ENCODE data around the gene MMP21. TPM values are rescaled to one million over a fixed set of nuclear protein-coding genes. Genes with fewer than 3 reads are reported as not detected.

The MMP21 gene
- total RNA-seq, 1 donor from 2014 or later, result not detected

GRCh38 chr10:125756853-125757487, 18.7 kb downstream of the MMP21 start:
- Mint-ChIP-seq H3K4me3 (ENCODE audit: unreplicated experiment) (peak overlapping the region; percentile 43), H3K27ac (ENCODE audit: unreplicated experiment) (peak overlapping the region; percentile 33), H3K4me1 (ENCODE audit: unreplicated experiment) (peaks cover 37% of the 10 kb centered on the region), H3K27me3 (ENCODE audit: unreplicated experiment) (no peaks in the 10 kb centered on the region), H3K9me3 (ENCODE audit: unreplicated experiment) (no peaks in the 10 kb centered on the region), H3K36me3 (ENCODE audit: low read depth, unreplicated experiment) (peaks cover 25% of the 10 kb centered on the region)
- DNase-seq (ENCODE audit: low spot score), result no peak
- TF ChIP-seq, protein P1, sequence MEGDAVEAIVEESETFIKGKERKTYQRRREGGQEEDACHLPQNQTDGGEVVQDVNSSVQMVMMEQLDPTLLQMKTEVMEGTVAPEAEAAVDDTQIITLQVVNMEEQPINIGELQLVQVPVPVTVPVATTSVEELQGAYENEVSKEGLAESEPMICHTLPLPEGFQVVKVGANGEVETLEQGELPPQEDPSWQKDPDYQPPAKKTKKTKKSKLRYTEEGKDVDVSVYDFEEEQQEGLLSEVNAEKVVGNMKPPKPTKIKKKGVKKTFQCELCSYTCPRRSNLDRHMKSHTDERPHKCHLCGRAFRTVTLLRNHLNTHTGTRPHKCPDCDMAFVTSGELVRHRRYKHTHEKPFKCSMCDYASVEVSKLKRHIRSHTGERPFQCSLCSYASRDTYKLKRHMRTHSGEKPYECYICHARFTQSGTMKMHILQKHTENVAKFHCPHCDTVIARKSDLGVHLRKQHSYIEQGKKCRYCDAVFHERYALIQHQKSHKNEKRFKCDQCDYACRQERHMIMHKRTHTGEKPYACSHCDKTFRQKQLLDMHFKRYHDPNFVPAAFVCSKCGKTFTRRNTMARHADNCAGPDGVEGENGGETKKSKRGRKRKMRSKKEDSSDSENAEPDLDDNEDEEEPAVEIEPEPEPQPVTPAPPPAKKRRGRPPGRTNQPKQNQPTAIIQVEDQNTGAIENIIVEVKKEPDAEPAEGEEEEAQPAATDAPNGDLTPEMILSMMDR (IDR thresholded peaks at IDR 0.05; ENCODE audit: unreplicated experiment), result no peak

DNA sequence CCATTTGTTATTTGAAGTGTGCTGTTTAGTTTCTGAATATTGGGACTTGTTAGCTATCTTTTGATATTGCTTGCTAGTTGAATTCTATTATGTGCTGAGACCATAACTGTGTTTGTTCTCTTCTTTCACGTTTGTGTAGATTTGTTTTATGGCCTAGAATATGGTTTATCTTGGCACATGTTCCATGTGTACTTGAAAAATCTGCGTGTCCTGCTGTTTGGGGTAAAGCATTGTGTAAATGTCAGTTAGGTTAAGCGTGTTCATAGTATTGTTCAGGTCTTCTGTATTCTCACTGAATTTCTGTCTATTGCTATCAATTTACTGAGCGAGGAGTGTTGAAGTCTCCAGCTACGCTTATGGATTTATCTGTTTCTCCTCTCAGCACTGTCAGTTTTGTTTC, 19.4 kb downstream of the MMP21 start:
- no peak for DNase-seq (ENCODE audit: low spot score)
- TF ChIP-seq, protein P1 (IDR thresholded peaks at IDR 0.05; ENCODE audit: unreplicated experiment), result no peak
- no peak overlapping the region for H3K4me3 Mint-ChIP-seq (ENCODE audit: unreplicated experiment)
- peaks cover 28% of the 10 kb centered on the region for H3K36me3 Mint-ChIP-seq (ENCODE audit: low read depth, unreplicated experiment)
- H3K27me3 Mint-ChIP-seq (ENCODE audit: unreplicated experiment), result no peaks in the 10 kb centered on the region
- H3K4me1 Mint-ChIP-seq (ENCODE audit: unreplicated experiment), result peaks cover 42% of the 10 kb centered on the region
- peak overlapping the region; percentile 64 for H3K27ac Mint-ChIP-seq (ENCODE audit: unreplicated experiment)
- no peaks in the 10 kb centered on the region for H3K9me3 Mint-ChIP-seq (ENCODE audit: unreplicated experiment)

GRCh38 chr10:125747417-125747816, 28.2 kb downstream of the MMP21 start:
- Mint-ChIP-seq H3K27me3 (ENCODE audit: unreplicated experiment) (no peaks in the 10 kb centered on the region), H3K36me3 (ENCODE audit: low read depth, unreplicated experiment) (peaks cover 45% of the 10 kb centered on the region), H3K4me3 (ENCODE audit: unreplicated experiment) (no peak overlapping the region), H3K9me3 (ENCODE audit: unreplicated experiment) (no peaks in the 10 kb centered on the region), H3K27ac (ENCODE audit: unreplicated experiment) (no peak overlapping the region), H3K4me1 (ENCODE audit: unreplicated experiment) (peaks cover 13% of the 10 kb centered on the region)
- DNase-seq (ENCODE audit: low spot score), result no peak
- TF ChIP-seq, protein P1 (IDR thresholded peaks at IDR 0.05; ENCODE audit: unreplicated experiment), result no peak

GRCh38 chr10:125744909-125745308, 30.7 kb downstream of the MMP21 start:
- no peak for DNase-seq (ENCODE audit: low spot score)
- TF ChIP-seq, protein P1 (IDR thresholded peaks at IDR 0.05; ENCODE audit: unreplicated experiment), result no peak
- peaks cover 51% of the 10 kb centered on the region for H3K36me3 Mint-ChIP-seq (ENCODE audit: low read depth, unreplicated experiment)
- no peaks in the 10 kb centered on the region for H3K9me3 Mint-ChIP-seq (ENCODE audit: unreplicated experiment)
- H3K27me3 Mint-ChIP-seq (ENCODE audit: unreplicated experiment), result no peaks in the 10 kb centered on the region
- no peak overlapping the region for H3K27ac Mint-ChIP-seq (ENCODE audit: unreplicated experiment)
- H3K4me3 Mint-ChIP-seq (ENCODE audit: unreplicated experiment), result no peak overlapping the region
- no peaks in the 10 kb centered on the region for H3K4me1 Mint-ChIP-seq (ENCODE audit: unreplicated experiment)

GRCh38 chr10:125742465-125742864, 33.2 kb downstream of the MMP21 start:
- Mint-ChIP-seq H3K27me3 (ENCODE audit: unreplicated experiment) (no peaks in the 10 kb centered on the region), H3K9me3 (ENCODE audit: unreplicated experiment) (no peaks in the 10 kb centered on the region), H3K36me3 (ENCODE audit: low read depth, unreplicated experiment) (peaks cover 43% of the 10 kb centered on the region), H3K27ac (ENCODE audit: unreplicated experiment) (no peak overlapping the region), H3K4me1 (ENCODE audit: unreplicated experiment) (no peaks in the 10 kb centered on the region), H3K4me3 (ENCODE audit: unreplicated experiment) (no peak overlapping the region)
- TF ChIP-seq, protein P1 (IDR thresholded peaks at IDR 0.05; ENCODE audit: unreplicated experiment), result peak; percentile 11
- no peak for DNase-seq (ENCODE audit: low spot score)

Measured in endothelial cell (in vitro differentiated cells).